Duodenal mucosa (tissue), 2 donors: ENCODE measurements around the gene UAP1L1.
A peak's percentile ranks its signal among the peaks of the same experiment; 100 is the strongest.

Experiments used
- H3K27ac ChIP-seq: one replicate; pipeline ENCODE4 v1.7.0; 2013; ENCODE audit warnings: low read depth, low read length
- H3K27me3 ChIP-seq, 2 donors: one replicate each; pipeline ENCODE4 v1.7.0; 2013; ENCODE audit warnings: low read length in 2 of 2, control low read depth in 1 of 2; ENCODE audit not compliant: insufficient read depth in 2 of 2, control insufficient read depth in 1 of 2
- H3K36me3 ChIP-seq, 2 donors: one replicate each; pipeline ENCODE4 v1.7.0; 2013; ENCODE audit warnings: low read length in 2 of 2, control low read depth in 1 of 2; ENCODE audit not compliant: insufficient read depth in 2 of 2, control insufficient read depth in 1 of 2
- H3K4me1 ChIP-seq, 2 donors: one replicate each; pipeline ENCODE4 v1.7.0; 2013; ENCODE audit warnings: low read length in 2 of 2, control low read depth in 1 of 2; ENCODE audit not compliant: insufficient read depth in 2 of 2, control insufficient read depth in 1 of 2
- H3K4me3 ChIP-seq, 2 donors: one replicate each; pipeline ENCODE4 v1.7.0; 2013; ENCODE audit warnings: low read length in 2 of 2, low read depth in 1 of 2
- H3K9ac ChIP-seq, 2 donors: one replicate each; pipeline ENCODE4 v1.7.0; 2013; ENCODE audit warnings: low read length in 2 of 2, low read depth in 1 of 2
- H3K9me3 ChIP-seq, 2 donors: one replicate each; pipeline ENCODE4 v1.7.0; 2013; ENCODE audit warnings: low read length in 2 of 2, control low read depth in 1 of 2; ENCODE audit not compliant: control insufficient read depth in 1 of 2

UAP1L1 gene

GRCh38 chr9:137051145-137051724, 26.1 kb upstream of the UAP1L1 start:
- Histone ChIP-seq H3K27ac (no peak overlapping the region), H3K9ac (no peak overlapping the region), H3K27me3 (peaks cover 21 to 28% of the 10 kb centered on the region in 2 donors), H3K4me1 (peaks cover 16 to 29% of the 10 kb centered on the region in 2 donors), H3K4me3 (no peak overlapping the region), H3K36me3 (no peaks in the 10 kb centered on the region), H3K9me3 (no peaks in the 10 kb centered on the region)

- H3K27me3 ChIP-seq: peaks cover 17 to 23% of the 10 kb centered on the region in 2 donors
- no peaks in the 10 kb centered on the region for H3K36me3 ChIP-seq
- peaks cover 18 to 30% of the 10 kb centered on the region in 2 donors for H3K4me1 ChIP-seq
- no peak overlapping the region for H3K4me3 ChIP-seq
- H3K27ac ChIP-seq: no peak overlapping the region
- no peaks in the 10 kb centered on the region for H3K9me3 ChIP-seq
- no peak overlapping the region for H3K9ac ChIP-seq
Observed at GRCh38 chr9:137052293-137052692, 25.0 kb upstream of the UAP1L1 start.

- Histone ChIP-seq H3K27me3 (peaks cover 16 to 17% of the 10 kb centered on the region in 2 donors), H3K4me3 (peak overlapping the region; percentile 34 to 43), H3K9me3 (no peaks in the 10 kb centered on the region), H3K9ac (peak overlapping the region in 1 of 2 donors; percentile 18), H3K36me3 (no peaks in the 10 kb centered on the region), H3K27ac (no peak overlapping the region), H3K4me1 (peaks cover 18 to 30% of the 10 kb centered on the region in 2 donors)
Observed at GRCh38 chr9:137052998-137053943, 24.0 kb upstream of the UAP1L1 start.

GRCh38 chr9:137053944-137054931, 23.1 kb upstream of the UAP1L1 start, which contains the start of gene ENTPD2:
Gene ENTPD2 (minus strand): TSS chr9:137054061. CDS start chr9:137053997, 64 bp downstream.
- Histone ChIP-seq H3K4me3 (peak within 1 kb of the TSS; percentile 46 to 55), H3K4me1 (peaks cover 18 to 30% of the 10 kb centered on the region in 2 donors), H3K36me3 (no peaks in the 10 kb centered on the region), H3K9me3 (no peaks in the 10 kb centered on the region), H3K9ac (peak within 1 kb of the TSS; percentile 61 to 74), H3K27me3 (peaks cover 14 to 16% of the 10 kb centered on the region in 2 donors), H3K27ac (peak within 1 kb of the TSS; percentile 77)

GRCh38 chr9:137054932-137055384, 22.4 kb upstream of the UAP1L1 start:
- H3K4me1 ChIP-seq: peaks cover 18 to 30% of the 10 kb centered on the region in 2 donors
- peak overlapping the region; percentile 46 to 55 for H3K4me3 ChIP-seq
- H3K9ac ChIP-seq: peak overlapping the region; percentile 61 to 74
- peaks cover 11 to 12% of the 10 kb centered on the region in 2 donors for H3K27me3 ChIP-seq
- no peaks in the 10 kb centered on the region for H3K9me3 ChIP-seq
- H3K27ac ChIP-seq: peak overlapping the region; percentile 77
- no peaks in the 10 kb centered on the region for H3K36me3 ChIP-seq

- H3K9ac ChIP-seq: peak overlapping the region; percentile 61 to 74
- H3K9me3 ChIP-seq: no peaks in the 10 kb centered on the region
- H3K4me1 ChIP-seq: peaks cover 18 to 30% of the 10 kb centered on the region in 2 donors
- H3K27me3 ChIP-seq: peaks cover 6 to 11% of the 10 kb centered on the region in 2 donors
- peak overlapping the region; percentile 28 to 46 for H3K4me3 ChIP-seq
- peak overlapping the region; percentile 77 for H3K27ac ChIP-seq
- H3K36me3 ChIP-seq: no peaks in the 10 kb centered on the region
Observed at GRCh38 chr9:137055385-137056364, 21.6 kb upstream of the UAP1L1 start.

- Histone ChIP-seq H3K4me1 (peaks cover 18 to 30% of the 10 kb centered on the region in 2 donors), H3K27me3 (peaks cover 6% of the 10 kb centered on the region in 2 donors), H3K9ac (no peak overlapping the region), H3K4me3 (peak overlapping the region in 1 of 2 donors; percentile 16), H3K27ac (no peak overlapping the region), H3K36me3 (no peaks in the 10 kb centered on the region), H3K9me3 (no peaks in the 10 kb centered on the region)
Observed at GRCh38 chr9:137056739-137057415, 20.4 kb upstream of the UAP1L1 start.

GRCh38 chr9:137057545-137057944, 19.8 kb upstream of the UAP1L1 start:
- Histone ChIP-seq H3K4me3 (no peak overlapping the region), H3K4me1 (peaks cover 18 to 30% of the 10 kb centered on the region in 2 donors), H3K27me3 (peaks cover 5 to 6% of the 10 kb centered on the region in 2 donors), H3K27ac (no peak overlapping the region), H3K9ac (no peak overlapping the region), H3K9me3 (no peaks in the 10 kb centered on the region), H3K36me3 (no peaks in the 10 kb centered on the region)
